GM13976 (cell line): ENCODE data around the gene EPHX1.
"Not testable (repeated sequence)": the region's sequence is repeated elsewhere in the genome, so short reads cannot be mapped to it uniquely, and the experiment has no call there.

ENCODE experiments used
- DNase-seq: peaks from one replicate; pipeline ENCODE4 v3.0.0; 2012; ENCODE audit warnings: low spot score
- in situ Hi-C: fragments of 300-500 bp; cut with MboI; formaldehyde crosslinking; loops from one replicate; pipeline ENCODE4 v1.12.0; 2022; ENCODE audit warnings: low sequenced_read_pairs, mixed read lengths, inconsistent platforms; ENCODE audit not compliant: unreplicated experiment
- TF ChIP-seq, protein P1 (sequence below): IDR thresholded peaks from 2 replicates; pipeline ENCODE4 v1.5.1; 2012; ENCODE audit warnings: borderline replicate concordance, mild to moderate bottlenecking; ENCODE audit not compliant: insufficient read depth; ENCODE audit errors: extremely low read depth, missing control alignments, control extremely low read depth

EPHX1 gene

DNA sequence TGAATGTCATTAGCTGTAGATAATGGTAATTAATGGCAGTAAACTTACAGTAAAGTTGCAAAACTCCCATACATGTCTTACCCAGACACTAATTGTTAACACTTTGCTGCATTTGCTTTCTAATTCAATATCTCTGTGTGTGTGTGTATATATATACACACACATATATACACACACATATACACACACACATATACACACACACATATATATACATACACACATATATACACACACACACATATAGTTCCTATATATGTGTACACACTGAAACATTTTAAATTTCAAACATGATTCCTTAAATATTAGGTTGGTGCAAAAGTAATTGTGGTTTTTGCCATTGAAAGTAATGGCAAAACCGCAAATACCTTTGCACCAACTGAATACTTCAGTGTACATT lies 3.7 kb upstream of the EPHX1 start:
- TF ChIP-seq, protein P1, sequence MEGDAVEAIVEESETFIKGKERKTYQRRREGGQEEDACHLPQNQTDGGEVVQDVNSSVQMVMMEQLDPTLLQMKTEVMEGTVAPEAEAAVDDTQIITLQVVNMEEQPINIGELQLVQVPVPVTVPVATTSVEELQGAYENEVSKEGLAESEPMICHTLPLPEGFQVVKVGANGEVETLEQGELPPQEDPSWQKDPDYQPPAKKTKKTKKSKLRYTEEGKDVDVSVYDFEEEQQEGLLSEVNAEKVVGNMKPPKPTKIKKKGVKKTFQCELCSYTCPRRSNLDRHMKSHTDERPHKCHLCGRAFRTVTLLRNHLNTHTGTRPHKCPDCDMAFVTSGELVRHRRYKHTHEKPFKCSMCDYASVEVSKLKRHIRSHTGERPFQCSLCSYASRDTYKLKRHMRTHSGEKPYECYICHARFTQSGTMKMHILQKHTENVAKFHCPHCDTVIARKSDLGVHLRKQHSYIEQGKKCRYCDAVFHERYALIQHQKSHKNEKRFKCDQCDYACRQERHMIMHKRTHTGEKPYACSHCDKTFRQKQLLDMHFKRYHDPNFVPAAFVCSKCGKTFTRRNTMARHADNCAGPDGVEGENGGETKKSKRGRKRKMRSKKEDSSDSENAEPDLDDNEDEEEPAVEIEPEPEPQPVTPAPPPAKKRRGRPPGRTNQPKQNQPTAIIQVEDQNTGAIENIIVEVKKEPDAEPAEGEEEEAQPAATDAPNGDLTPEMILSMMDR: no peak
- in situ Hi-C loops: no loop called here
- no peak for DNase-seq

DNA sequence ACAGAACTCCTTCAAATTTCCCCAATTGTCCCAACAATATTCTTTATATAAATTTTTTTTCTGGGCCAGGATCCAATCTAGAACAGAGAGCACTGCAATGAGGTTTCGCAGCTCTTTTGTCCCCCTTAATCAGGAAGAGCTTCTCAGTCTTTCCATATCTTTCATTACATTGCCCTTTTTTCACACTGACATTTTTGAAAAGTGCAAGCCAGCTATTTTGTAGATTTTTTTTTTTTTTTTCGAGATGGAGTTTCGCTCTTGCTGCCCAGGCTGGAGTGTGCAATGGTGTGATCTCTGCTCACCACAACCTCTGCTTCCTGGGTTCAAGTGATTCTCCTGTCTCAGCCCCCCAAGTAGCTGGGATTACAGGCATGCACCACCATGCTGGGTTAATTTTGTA lies 3.2 kb upstream of the EPHX1 start:
- DNase-seq: not testable (repeated sequence)

DNA sequence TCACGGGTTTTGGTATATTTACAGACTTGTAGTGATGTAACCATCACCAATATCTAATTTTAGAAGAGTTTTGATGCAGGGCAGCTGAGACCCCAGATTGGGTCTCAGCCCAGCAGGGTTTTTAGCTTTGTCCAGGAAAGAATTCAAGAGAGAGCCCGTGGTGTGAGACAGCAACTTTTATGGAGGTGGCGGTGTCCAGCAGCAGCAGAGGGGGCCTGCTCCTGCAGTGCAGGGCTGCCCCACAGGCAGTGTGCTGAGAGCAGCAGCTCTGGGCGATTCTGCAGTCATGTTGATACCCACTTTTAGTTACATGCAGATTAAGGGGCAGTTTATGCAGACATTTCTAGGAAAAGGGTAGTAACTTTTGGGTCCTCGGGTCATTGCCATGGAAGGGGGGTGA lies 1.8 kb upstream of the EPHX1 start:
- TF ChIP-seq, protein P1: no peak
- in situ Hi-C loops: no loop called here
- DNase-seq: no peak

More for the DNA sequence above, 3.2 kb upstream of the EPHX1 start:
- in situ Hi-C loops: not testable (repeated sequence)

DNA sequence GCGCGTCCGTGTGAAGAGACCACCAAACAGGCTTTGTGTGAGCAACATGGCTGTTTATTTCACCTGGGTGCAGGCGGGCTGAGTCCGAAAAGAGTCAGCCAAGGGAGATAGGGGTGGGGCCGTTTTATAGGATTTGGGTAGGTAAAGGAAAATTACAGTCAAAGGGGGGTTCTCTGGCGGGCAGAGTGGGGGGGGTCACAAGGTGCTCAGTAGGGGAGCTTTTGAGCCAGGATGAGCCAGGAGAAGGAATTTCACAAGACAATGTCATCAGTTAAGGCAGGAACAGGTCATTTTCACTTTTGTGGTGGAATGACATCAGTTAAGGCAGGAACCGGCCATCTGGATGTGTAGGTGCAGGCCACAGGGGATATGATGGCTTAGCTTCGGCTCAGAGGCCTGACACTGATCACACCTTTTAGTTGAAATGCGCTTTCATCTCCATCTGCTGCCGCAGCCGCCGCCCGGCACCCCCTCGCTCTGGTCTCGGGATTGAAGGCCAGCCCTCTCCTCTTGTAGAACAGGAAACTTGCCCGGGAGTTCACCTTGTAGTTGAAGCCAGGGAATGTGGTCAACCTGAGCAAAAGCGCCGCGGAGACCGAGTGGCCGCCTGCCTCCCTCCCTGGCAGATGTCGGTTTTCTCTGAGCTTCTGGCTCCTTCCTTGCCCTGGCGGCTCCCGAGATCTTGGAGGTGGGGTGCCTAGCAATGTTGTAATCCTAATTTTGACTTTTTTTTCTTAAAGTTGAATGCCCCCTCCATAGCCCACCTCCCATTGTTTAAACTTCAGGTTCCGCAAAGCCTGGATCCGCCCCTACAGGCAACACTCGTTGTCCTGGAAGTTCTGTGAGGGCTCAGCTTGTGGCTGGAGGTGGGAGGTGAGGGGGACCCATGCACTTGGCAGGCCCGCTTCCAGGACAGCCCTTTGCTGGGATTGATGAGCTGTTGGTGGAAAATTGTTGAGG lies 935 bp downstream of the EPHX1 start:
- in situ Hi-C loops, DNase-seq: not testable (repeated sequence)

DNA sequence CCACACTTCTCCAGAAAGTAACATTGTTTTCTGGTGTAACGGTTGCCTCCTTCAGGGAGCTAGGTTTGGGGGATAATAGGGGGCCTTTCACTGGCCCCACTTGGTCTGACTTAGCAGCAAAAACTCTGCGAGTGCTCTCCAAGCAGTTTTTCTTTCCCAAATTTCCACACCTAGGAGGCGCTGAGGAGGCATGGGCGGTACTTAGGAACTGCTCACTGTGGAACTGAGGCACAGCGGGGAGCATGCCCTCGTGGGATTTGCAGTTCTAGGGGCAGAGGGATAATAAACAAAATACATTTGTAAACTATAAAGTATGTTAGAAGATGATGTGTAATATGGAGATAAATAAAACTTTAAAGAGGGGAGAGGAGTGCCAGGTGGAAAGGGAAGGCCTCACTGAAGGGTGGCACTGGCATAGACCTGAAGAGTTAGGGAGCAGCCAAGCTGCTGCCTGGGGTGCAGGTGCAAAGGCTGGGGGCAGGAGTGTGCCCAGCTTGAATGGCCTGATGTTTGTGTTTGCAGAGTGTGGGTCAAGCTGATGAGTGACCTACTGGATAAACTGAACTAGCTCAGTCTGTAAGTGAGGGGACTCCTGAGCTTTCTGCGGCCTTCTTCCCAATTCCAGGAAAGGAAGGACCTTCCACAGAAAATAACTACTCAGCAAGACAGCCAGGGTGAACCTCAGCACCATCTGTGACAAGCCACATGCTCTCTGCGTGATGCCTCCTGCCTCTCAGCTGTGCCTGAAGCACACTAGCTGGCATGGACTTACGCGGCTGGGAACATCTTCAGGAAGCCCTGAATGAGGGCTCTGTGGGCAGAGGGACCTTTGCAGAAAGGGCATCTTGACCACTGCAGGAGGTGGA lies 1.9 kb downstream of the EPHX1 start:
- no peak for DNase-seq
- TF ChIP-seq, protein P1: no peak
- in situ Hi-C loops: no loop called here

DNA sequence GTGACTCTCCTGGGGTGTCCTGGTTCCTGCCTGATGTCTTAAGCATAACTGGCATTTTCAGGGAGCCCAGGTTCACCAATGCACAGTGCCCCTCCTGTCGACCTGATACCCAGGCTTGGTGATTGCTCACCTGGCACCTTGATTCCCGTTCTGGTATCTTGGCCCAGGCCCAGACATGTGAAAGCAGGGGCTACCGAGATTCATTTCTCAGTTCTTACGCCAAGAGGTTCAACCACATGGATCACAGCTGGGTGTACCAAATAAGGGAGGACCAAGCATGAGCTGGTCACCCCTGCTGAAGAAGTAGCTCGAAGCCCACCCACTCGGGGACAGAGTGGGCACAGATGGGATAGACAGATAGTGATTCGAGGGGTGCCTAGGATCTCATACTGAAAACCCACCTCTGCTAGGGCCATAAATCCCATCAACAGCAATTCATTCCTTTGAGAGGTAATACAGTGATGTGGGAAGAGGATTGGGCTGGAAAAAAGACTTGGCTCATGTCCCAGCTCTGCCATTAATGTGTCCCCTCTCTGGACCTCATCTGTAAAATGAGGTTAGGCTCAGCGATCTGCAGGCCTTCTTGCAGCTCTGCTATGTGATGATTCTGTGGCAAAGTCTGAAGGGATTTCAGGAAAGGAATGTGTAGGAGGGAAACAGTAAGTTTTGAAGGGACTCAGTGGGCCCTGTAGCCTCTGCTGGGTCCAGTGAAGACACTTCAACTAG lies 2.7 kb downstream of the EPHX1 start:
- in situ Hi-C loops: no loop called here
- DNase-seq: no peak
- TF ChIP-seq, protein P1: no peak

DNA sequence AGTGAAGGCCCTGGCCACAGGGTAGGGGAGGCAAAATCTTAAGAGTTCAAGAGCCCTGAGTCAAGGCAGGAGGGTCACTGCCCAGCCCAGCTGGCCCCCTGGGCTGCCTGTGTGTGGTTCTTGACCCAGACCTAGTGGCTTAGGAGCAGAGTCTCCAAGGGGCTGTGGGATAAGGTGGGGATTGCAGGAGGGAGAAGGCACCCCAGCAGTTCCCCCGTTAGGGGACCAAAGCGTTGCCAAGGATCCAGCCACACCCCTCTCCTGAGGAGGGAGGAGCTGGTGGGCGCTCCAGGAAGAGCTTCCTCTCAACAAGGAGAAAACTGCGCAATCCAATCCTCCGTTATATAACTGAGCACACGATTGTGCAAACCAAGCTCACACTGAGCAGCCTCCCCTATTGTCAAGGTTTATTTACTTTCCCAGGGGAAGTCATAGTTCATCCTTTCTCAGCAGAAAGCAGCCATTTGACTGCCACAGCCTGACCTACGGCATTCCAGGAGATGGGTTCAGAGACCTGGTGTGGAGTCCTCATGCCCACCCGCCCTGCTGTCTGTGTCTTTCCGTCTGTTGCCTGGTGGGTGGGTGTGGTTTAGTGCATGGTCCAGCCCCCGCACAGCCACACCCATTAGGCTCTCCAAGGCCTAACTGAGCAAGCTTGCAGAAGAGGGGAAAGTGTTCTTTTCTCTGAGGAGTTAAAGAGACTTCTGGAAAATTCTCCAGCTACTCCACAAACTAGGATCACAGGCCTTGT lies 3.5 kb downstream of the EPHX1 start:
- in situ Hi-C loops: no loop called here
- TF ChIP-seq, protein P1: no peak
- DNase-seq: no peak
